ENCODE results near the gene MSGN1. TPM values are rescaled to one million over a fixed set of nuclear protein-coding genes. Genes with fewer than 3 reads are reported as not detected.

Gene MSGN1
- total RNA-seq, 1 donor from 2014 or later: 0.42 TPM

DNA sequence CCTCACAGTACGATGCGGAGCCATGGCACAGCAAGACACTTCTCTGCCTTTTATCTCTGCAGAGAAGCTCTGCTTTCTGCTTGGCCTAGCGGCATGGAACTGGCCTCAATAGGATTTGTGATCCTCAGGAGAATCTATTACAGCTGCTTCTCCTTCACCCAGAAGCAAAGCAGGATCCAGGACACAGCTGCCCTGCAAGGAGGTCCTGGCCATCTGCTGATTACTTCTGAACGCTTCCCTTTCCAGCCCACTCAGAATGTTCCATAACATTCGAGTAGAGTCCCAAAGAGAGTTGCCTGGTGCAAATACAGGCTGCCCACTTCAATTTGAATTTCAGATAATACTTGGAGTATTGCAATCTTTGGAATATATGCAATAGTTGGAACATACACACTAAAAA is 33.0 kb downstream of the MSGN1 start:
- ATAC-seq (ENCODE audit: low read depth): no peak
- no peak overlapping the region for H3K4me3 Mint-ChIP-seq
- intact Hi-C loops (cut with micrococcal nuclease): no loop called here
- ChIA-PET POLR2A (no interaction called here), CTCF (no interaction called here)
- TF ChIP-seq, protein P1, sequence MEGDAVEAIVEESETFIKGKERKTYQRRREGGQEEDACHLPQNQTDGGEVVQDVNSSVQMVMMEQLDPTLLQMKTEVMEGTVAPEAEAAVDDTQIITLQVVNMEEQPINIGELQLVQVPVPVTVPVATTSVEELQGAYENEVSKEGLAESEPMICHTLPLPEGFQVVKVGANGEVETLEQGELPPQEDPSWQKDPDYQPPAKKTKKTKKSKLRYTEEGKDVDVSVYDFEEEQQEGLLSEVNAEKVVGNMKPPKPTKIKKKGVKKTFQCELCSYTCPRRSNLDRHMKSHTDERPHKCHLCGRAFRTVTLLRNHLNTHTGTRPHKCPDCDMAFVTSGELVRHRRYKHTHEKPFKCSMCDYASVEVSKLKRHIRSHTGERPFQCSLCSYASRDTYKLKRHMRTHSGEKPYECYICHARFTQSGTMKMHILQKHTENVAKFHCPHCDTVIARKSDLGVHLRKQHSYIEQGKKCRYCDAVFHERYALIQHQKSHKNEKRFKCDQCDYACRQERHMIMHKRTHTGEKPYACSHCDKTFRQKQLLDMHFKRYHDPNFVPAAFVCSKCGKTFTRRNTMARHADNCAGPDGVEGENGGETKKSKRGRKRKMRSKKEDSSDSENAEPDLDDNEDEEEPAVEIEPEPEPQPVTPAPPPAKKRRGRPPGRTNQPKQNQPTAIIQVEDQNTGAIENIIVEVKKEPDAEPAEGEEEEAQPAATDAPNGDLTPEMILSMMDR (IDR thresholded peaks at IDR 0.05): no peak
- peaks cover 3% of the 10 kb centered on the region for H3K27me3 Mint-ChIP-seq
- no peak overlapping the region for H3K27ac Mint-ChIP-seq
- no peak for DNase-seq
- H3K9me3 Mint-ChIP-seq: no peaks in the 10 kb centered on the region
- H3K4me1 Mint-ChIP-seq: peaks cover 4% of the 10 kb centered on the region
- no peaks in the 10 kb centered on the region for H3K36me3 Mint-ChIP-seq (ENCODE audit: low read depth)

DNA sequence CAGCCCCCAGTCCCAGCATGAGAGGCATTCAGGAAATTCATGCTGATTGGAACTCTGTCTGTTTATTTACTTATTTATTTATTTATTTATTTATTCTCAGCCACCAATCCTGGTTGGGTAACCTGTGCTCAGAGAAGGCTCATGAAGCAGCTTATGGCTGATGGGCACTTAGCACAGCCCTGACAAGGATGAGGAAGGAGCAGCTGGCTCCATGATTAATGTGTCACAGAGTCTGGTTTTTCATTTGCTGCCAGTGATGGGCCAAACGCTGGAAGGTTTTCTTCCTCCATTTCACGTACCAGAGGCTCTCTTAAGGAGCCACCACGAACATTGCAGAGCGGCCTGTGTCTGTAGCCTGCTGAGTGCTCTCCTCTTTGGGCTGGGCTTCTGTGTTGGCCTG is 33.9 kb downstream of the MSGN1 start:
- peaks cover 10% of the 10 kb centered on the region for H3K27me3 Mint-ChIP-seq
- H3K4me1 Mint-ChIP-seq: peaks cover 4% of the 10 kb centered on the region
- POLR2A ChIA-PET: no interaction called here
- CTCF ChIA-PET: no interaction called here
- no peaks in the 10 kb centered on the region for H3K36me3 Mint-ChIP-seq (ENCODE audit: low read depth)
- TF ChIP-seq, protein P1 (IDR thresholded peaks at IDR 0.05): no peak
- no peak overlapping the region for H3K4me3 Mint-ChIP-seq
- H3K27ac Mint-ChIP-seq: no peak overlapping the region
- no peaks in the 10 kb centered on the region for H3K9me3 Mint-ChIP-seq
- DNase-seq (no peak), ATAC-seq (ENCODE audit: low read depth) (no peak)
- intact Hi-C loops (cut with micrococcal nuclease): loop anchor here (2.0 kb wide), 1 partner anchor 69 kb away; no protein-coding TSS in a partner anchor

DNA sequence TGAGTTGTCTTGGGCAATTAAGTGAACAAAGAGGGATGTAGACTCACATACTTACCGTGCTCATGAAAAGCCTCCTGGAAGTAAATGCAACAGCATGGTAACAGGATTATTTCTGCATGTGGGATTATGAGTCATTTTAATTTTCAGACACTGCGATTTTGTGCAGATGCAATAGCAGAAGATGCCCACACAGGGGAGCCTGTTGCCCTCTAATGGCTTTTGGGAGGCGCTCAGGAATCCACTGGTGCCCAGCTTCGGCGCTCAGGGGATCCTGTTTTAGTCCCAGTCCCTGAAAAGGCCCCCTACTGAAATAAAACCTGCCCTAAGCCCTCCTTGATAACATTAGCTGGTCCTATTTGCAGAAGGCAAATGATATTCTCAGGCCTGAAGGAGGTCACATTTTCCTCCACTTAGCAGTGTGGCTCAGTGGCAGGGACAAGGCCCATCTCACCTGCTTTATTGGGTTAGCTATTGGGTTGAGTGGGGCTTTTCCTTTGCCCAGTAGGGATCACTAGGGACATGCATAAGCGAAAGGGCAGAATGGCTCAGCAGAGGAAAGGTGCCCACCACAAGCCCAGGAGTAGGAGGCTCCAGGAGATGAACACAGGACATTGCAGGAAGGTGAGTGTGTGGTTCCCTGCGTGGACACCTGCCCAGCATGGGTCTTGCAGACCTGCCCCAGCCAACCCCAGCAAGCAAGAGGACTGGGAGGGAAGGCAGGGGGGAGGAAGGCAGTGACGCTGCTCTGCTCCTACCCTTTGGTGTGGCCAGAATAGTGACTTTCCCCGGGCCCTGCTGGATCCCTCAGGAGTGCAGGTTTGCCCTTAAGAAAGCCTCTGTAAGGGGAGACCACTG is 35.7 kb downstream of the MSGN1 start:
- TF ChIP-seq, protein P1 (IDR thresholded peaks at IDR 0.05): peak; percentile 31
- POLR2A ChIA-PET: no interaction called here
- DNase-seq: no peak
- Mint-ChIP-seq H3K4me1 (peaks cover 4% of the 10 kb centered on the region), H3K27ac (no peak overlapping the region), H3K36me3 (ENCODE audit: low read depth) (no peaks in the 10 kb centered on the region), H3K27me3 (peaks cover 21% of the 10 kb centered on the region), H3K9me3 (no peaks in the 10 kb centered on the region), H3K4me3 (no peak overlapping the region)
- CTCF ChIA-PET: interaction anchor here (0.6 to 2.0 kb wide), 9 partner anchors 133 to 525 kb away, joined by 3 to 8 read pairs (median 5); no protein-coding TSS in a partner anchor
- peak; percentile 76 for ATAC-seq (ENCODE audit: low read depth)
- intact Hi-C loops (cut with micrococcal nuclease): loop anchor here (1.0 to 2.0 kb wide), 4 partner anchors 67 to 526 kb away; no protein-coding TSS in a partner anchor

DNA sequence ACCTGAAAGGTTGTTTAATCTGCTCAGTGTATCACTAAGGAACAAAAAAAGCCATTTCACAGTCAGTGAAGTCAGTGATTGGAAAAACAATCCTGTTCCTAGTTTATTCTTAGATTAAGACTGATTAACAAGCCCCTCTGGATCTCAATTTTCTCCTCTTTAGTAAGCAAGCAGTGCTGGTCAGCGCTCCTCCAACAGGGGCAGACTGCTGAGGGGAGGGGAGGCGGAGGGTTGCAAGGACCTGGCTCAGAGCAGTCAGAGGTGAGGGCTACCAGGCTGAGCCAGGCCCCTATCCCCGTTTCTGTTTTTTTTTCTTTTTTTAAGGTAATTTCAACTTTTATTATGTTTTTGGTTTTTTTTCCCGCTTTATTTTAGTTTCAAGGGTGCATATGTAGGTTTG is 37.5 kb downstream of the MSGN1 start:
- peaks cover 31% of the 10 kb centered on the region for H3K27me3 Mint-ChIP-seq
- ChIA-PET POLR2A (no interaction called here), CTCF (no interaction called here)
- ATAC-seq (ENCODE audit: low read depth) (no peak), DNase-seq (no peak)
- H3K9me3 Mint-ChIP-seq: no peaks in the 10 kb centered on the region
- peaks cover 4% of the 10 kb centered on the region for H3K4me1 Mint-ChIP-seq
- intact Hi-C loops (cut with micrococcal nuclease): no loop called here
- H3K4me3 Mint-ChIP-seq: no peak overlapping the region
- H3K36me3 Mint-ChIP-seq (ENCODE audit: low read depth): no peaks in the 10 kb centered on the region
- H3K27ac Mint-ChIP-seq: no peak overlapping the region
- TF ChIP-seq, protein P1 (IDR thresholded peaks at IDR 0.05): no peak

DNA sequence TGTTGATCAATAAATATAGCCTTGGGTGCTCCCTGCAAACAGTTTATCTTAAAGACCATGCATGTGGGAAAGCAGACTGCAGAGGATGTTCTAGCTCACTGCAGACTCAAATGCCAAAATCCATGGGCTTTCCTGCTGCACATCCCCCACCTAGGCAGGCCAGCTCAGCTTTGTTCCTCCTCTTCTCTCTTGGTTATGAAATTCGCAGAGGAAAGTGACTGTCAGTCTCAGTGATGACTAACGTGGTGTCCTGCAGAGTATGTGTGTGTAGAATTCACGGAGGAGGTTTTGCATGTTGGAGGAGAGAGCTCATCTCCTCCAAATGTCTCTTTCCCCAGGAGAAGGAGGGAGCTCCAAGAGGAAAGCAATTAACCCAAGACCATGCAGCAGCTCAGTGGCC is 40.8 kb downstream of the MSGN1 start:
- H3K4me1 Mint-ChIP-seq: no peaks in the 10 kb centered on the region
- DNase-seq (no peak), ATAC-seq (ENCODE audit: low read depth) (no peak)
- H3K4me3 Mint-ChIP-seq: no peak overlapping the region
- peaks cover 49% of the 10 kb centered on the region for H3K27me3 Mint-ChIP-seq
- TF ChIP-seq, protein P1 (IDR thresholded peaks at IDR 0.05): no peak
- CTCF ChIA-PET: interaction anchor here (1.2 kb wide), 1 partner anchor 55 kb away, joined by 3 read pairs; no protein-coding TSS in a partner anchor
- no peak overlapping the region for H3K27ac Mint-ChIP-seq
- H3K9me3 Mint-ChIP-seq: no peaks in the 10 kb centered on the region
- POLR2A ChIA-PET: no interaction called here
- no peaks in the 10 kb centered on the region for H3K36me3 Mint-ChIP-seq (ENCODE audit: low read depth)
- intact Hi-C loops (cut with micrococcal nuclease): no loop called here

Data from activated B cell treated with CpG ODN at 0.5 μM for 24 hours (primary cell).